Gastroesophageal sphincter (tissue), 3 donors: ENCODE results near the gene VPS11.

Source experiments
- EP300 ChIP-seq: sonication (generic); formaldehyde crosslinking; IDR thresholded peaks from one replicate; pipeline ENCODE4 v1.6.1; 2017; ENCODE audit warnings: antibody characterized with exemption, mild to moderate bottlenecking
- POLR2A ChIP-seq, 2 donors: fragments of 450-650 bp; IDR thresholded peaks; one replicate each; pipeline ENCODE4 v1.6.1; 2017; ENCODE audit warnings: antibody characterized with exemption in 2 of 2, mild to moderate bottlenecking in 2 of 2, moderate library complexity in 1 of 2
- POLR2AphosphoS5 ChIP-seq: sonication (generic); formaldehyde crosslinking; IDR thresholded peaks from one replicate; pipeline ENCODE4 v1.6.1; 2017; ENCODE audit warnings: antibody characterized with exemption
- TF ChIP-seq, protein P1 (sequence below), 4 experiments: fragments of 200-600 bp in 2 of 4; fragments of 450-650 bp in 2 of 4; sonication (generic) in 1 of 4; IDR thresholded peaks; one replicate each; pipeline ENCODE4 v1.5.1; 2017 to 2019; ENCODE audit warnings: antibody characterized with exemption in 4 of 4, mild to moderate bottlenecking in 2 of 4, moderate library complexity in 2 of 4

DNA sequence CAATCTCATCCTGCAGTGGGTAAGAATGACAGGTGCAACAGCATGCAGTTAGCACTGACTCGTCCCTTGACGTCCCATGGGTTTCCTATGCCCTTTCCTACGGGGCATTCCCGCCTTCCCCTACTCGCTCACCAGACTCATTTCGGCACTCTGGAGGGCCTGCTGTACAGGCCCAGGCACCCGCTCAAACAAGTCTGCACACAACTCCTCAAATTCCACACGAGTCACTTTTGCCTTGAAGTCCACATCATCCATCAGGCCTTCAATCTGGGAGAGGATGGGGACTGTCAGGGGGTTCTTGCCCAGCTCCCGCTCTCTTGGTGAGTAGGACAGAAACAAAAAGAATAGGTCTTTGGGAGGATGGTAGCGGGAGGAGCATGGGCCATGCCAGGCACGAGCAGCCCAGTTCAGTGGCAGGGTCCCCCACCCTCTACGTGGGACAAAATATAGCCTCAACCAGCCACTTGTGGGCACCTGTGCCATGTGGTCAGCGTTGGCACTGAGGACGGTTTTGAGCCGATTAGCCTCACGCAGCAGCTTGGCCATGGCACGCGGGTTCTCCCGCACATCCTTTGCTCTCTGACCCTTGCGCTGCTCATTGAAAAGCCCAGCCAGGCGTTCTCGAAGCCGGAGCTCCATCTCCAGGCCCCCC lies 15.3 kb upstream of the VPS11 start:
- TF ChIP-seq, protein P1, sequence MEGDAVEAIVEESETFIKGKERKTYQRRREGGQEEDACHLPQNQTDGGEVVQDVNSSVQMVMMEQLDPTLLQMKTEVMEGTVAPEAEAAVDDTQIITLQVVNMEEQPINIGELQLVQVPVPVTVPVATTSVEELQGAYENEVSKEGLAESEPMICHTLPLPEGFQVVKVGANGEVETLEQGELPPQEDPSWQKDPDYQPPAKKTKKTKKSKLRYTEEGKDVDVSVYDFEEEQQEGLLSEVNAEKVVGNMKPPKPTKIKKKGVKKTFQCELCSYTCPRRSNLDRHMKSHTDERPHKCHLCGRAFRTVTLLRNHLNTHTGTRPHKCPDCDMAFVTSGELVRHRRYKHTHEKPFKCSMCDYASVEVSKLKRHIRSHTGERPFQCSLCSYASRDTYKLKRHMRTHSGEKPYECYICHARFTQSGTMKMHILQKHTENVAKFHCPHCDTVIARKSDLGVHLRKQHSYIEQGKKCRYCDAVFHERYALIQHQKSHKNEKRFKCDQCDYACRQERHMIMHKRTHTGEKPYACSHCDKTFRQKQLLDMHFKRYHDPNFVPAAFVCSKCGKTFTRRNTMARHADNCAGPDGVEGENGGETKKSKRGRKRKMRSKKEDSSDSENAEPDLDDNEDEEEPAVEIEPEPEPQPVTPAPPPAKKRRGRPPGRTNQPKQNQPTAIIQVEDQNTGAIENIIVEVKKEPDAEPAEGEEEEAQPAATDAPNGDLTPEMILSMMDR (IDR thresholded peaks at IDR 0.05) = no peak
- TF ChIP-seq POLR2A (IDR thresholded peaks at IDR 0.05) (no peak), POLR2AphosphoS5 (no peak), EP300 (no peak)
